K562 treated with DMSO at 1 percent for 48 hours (cell line): ENCODE data around the gene MELTF. TPM values are rescaled to one million over a fixed set of nuclear protein-coding genes. Genes with fewer than 3 reads are reported as not detected.

Experiments
- total RNA-seq: library from RNA; unstranded; fragments of 300-600 nt; gene quantifications from 2 replicates; pipeline ENCODE4 v1.2.3, GENCODE V29; 2022; ENCODE audit warnings: low replicate concordance; ENCODE audit errors: extremely low read depth

The MELTF gene
- not detected in 2 replicates for total RNA-seq

DNA sequence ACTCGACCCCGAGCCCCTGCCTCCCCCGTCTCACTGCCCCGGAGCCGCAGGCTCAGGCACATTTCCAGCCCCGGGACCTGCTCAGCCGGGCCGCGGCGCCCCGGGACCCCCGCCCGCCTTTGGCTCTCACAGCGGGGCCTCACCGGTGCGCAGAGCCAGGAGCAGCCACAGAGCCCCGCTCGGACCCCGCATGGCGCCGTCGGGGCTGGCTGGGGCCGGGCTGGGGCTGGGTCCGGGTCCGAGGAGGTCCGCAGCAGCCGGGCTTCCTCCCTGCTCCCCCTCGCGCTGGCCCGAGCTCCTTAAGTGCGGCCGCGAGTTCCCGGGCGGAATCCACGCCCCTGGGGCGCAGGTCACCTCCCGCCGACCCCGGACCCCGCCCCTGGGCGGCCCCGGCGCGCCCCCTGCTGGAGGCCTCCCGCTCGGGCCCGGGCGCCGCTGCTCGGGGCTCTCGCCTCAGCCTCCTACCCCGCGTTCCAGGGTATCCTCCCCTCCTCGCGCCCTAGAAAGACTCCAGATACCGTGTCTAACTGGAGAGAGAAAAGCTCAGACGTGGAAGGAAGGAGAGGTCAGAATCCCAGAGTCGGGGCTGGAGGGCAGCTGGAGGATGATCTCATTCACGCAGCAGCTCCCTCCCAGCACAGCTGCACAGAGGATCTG is at the start of gene MELTF:
MELTF (minus strand) TSS at position 307 of the 657 bp plus-strand sequence; CDS start at position 192, 115 bp downstream.

DNA sequence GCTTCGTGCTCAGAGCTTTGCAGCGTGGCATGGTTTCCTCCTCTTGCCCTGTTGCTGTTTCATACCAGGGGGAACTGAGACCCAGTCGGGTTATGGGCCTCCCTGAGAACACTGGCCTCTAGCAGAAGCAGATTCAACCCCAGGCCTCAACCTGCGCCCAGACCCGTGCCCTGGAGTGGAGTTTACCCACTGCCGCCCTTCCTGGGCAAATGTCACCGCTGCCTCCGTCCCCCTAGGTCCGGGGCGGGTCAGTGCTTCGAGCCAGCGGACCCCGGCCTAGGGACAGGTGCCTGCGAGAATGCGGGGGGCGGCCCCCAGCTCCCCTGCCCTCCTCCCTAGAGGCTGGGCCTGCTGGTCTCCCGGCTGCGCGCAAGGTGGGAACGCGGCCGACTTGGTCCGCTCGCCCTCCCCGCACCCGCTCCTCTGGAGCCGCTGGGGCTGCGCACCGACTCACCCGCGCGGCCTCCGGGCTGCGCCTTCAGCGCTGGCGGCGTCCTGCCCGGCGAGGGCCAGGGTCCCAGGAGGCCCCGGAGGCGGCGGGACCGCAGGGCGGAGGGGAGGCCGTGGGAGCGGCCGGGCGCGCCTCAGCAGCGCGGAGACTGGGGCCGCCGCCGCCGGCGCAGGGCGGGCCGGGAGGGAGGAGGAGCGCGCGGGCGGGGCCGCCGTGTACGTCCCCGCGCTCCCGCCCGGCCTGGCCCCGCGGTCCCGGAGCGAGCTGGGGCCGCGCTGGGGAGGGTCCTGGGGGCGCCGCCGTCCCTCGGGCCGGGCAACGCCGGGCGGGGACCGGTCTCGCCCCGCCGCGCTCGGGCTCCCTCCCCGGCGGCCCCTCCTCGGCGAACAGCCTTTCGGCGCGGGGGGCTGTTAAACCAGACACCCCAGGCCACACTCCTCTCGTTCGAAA is 61.1 kb downstream of the MELTF start, which contains the start of gene PIGZ:
PIGZ (minus strand) TSS at position 601 of the 901 bp plus-strand sequence. CDS start 16,802 bp downstream, outside the sequence.

Other genes starting within 250 kb of the MELTF start
- gene SENP5, start 161.9 kb downstream of the MELTF start, total RNA-seq = not detected in 2 replicates
- not detected in 2 replicates for gene NCBP2, start 87.3 kb downstream of the MELTF start, total RNA-seq
- not detected in 2 replicates for gene PIGZ, start 61.0 kb downstream of the MELTF start, total RNA-seq